ENCODE measurements around the gene CHPF.
A peak's percentile ranks its signal among the peaks of the same experiment; 100 is the strongest.

Gene CHPF

DNA sequence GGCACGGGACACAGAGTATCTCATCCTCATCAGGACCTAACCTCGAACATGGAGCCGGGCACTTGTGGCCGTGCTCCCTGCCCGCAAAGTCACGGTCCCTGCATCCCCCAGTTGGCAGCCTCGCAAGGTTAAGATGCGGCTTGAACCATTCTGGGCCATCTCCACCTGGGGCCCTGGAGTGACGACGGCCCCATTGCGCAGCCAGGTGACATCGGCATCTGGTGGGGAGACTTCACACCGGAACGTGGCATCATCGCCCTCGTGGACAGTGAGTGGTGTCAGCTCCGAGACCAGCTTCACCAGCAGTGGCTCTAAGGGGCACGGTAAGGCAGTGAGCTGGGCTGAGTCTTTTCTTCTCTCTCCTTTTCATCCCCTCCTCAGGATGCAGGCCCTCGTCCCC lies 12.8 kb upstream of the CHPF start:
- Histone ChIP-seq H3K27ac (no peak overlapping the region), H3K27me3 (no peaks in the 10 kb centered on the region), H3K4me3 (no peak overlapping the region), H3K36me3 (peaks cover 0 to 47% (median 8%) of the 10 kb centered on the region in 3 donors), H3K9me3 (no peaks in the 10 kb centered on the region), H3K4me1 (peaks cover 0 to 22% (median 17%) of the 10 kb centered on the region in 4 donors)
- TF ChIP-seq, protein P1, sequence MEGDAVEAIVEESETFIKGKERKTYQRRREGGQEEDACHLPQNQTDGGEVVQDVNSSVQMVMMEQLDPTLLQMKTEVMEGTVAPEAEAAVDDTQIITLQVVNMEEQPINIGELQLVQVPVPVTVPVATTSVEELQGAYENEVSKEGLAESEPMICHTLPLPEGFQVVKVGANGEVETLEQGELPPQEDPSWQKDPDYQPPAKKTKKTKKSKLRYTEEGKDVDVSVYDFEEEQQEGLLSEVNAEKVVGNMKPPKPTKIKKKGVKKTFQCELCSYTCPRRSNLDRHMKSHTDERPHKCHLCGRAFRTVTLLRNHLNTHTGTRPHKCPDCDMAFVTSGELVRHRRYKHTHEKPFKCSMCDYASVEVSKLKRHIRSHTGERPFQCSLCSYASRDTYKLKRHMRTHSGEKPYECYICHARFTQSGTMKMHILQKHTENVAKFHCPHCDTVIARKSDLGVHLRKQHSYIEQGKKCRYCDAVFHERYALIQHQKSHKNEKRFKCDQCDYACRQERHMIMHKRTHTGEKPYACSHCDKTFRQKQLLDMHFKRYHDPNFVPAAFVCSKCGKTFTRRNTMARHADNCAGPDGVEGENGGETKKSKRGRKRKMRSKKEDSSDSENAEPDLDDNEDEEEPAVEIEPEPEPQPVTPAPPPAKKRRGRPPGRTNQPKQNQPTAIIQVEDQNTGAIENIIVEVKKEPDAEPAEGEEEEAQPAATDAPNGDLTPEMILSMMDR (IDR thresholded peaks at IDR 0.05) = no peak
- DNase-seq = no peak
- intact Hi-C loops (cut with DNase I; ENCODE audit: low total_unique reads) = no loop called here

DNA sequence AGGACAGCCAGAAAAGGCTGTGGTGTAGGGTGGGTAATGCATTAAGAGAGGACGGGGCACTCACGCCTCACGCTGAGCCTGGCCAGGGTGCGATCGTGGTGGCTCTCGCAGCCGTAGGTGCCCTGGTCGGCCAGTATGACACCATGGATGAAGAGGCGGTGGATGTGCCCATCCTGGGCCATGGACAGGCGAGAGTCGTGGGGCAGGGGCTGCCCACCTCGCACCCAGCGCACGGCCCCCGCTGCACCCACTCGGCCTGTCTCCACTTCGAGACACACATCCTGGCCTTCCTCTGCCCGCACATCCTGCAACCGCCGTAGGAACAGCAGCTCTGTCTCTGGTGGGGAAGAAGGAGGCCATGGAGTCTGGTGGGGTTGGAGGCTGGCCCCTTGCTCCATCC lies 12.3 kb upstream of the CHPF start:
- H3K27me3 ChIP-seq = no peaks in the 10 kb centered on the region
- no peak for DNase-seq
- peaks cover 0 to 26% (median 19%) of the 10 kb centered on the region in 4 donors for H3K4me1 ChIP-seq
- H3K27ac ChIP-seq = no peak overlapping the region
- H3K4me3 ChIP-seq = no peak overlapping the region
- peaks cover 0 to 42% (median 8%) of the 10 kb centered on the region in 3 donors for H3K36me3 ChIP-seq
- TF ChIP-seq, protein P1 (IDR thresholded peaks at IDR 0.05) = no peak
- H3K9me3 ChIP-seq = no peaks in the 10 kb centered on the region
- intact Hi-C loops (cut with DNase I; ENCODE audit: low total_unique reads) = no loop called here

DNA sequence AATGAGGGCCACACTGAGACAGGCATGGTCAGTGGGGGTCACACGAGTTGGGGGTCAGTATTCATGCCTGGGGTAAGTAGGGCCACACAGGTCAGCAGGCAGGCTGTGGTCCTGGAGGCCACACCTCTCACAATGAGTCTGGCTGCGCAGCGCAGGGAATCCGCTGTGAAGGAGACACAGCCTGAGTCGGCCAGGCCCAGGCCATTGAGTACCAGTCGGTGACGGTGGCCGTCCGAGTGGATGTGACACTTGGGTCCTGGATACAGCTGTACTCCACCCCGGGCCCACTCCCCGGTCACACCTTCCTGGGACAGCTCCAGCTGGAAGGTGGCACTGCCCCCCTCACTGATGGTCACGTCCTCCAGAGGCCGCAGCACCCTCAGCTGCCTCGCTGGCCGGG lies 10.7 kb upstream of the CHPF start:
- no peak overlapping the region for H3K27ac ChIP-seq
- no peak for DNase-seq
- peaks cover 0 to 26% (median 19%) of the 10 kb centered on the region in 4 donors for H3K4me1 ChIP-seq
- no peaks in the 10 kb centered on the region for H3K9me3 ChIP-seq
- TF ChIP-seq, protein P1 (IDR thresholded peaks at IDR 0.05) = no peak
- intact Hi-C loops (cut with DNase I; ENCODE audit: low total_unique reads) = loop anchor here (5.0 kb wide), 1 partner anchor 43 kb away; the partner anchor contains the start of gene STK11IP
- no peak overlapping the region for H3K4me3 ChIP-seq
- H3K36me3 ChIP-seq = peaks cover 0 to 40% (median 8%) of the 10 kb centered on the region in 3 donors
- no peaks in the 10 kb centered on the region for H3K27me3 ChIP-seq

DNA sequence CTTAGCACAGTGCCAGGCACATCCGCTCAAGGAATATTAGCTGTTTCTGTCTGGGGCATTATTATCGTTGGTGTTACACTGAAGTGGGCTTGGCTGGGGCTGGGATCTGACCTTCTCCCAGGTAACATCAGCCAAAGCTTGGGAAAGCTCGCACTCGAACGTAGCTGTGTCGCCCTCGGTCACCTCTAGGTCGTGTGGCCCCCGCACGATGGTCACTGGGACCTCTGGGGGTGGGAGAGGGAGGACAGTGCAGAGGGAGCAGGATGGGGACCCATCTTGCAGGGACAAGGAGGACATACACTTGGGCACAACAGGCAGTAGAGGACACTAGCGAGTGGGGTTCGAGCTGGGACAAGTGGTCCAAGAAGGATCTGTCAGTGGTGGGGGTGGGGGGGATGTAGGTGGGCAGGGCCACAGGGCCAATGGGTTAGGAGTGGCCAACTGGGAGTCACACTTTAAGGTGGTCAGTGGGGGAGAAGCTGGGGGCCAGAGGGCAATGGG lies 9.9 kb upstream of the CHPF start:
- Histone ChIP-seq H3K27me3 (no peaks in the 10 kb centered on the region), H3K4me3 (no peak overlapping the region), H3K36me3 (peaks cover 0 to 32% (median 8%) of the 10 kb centered on the region in 3 donors), H3K9me3 (no peaks in the 10 kb centered on the region), H3K27ac (no peak overlapping the region), H3K4me1 (peaks cover 0 to 26% (median 19%) of the 10 kb centered on the region in 4 donors)
- intact Hi-C loops (cut with DNase I; ENCODE audit: low total_unique reads) = loop anchor here (5.0 kb wide), 1 partner anchor 44 kb away; the partner anchor contains the start of gene STK11IP
- TF ChIP-seq, protein P1 (IDR thresholded peaks at IDR 0.05) = no peak
- DNase-seq = no peak

DNA sequence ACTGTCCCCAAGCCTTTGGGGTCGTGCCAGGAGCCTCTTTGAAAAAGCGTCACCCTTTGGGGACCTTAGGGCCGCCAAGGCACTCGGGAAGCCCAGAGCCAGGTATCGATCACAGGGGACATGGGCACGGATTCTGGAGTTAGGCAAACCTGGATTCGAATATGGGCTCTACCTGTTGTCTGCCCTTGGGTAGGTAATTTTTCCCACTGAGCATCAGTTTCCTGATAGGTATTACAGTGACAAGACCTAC lies 9.5 kb upstream of the CHPF start:
- Histone ChIP-seq H3K4me1 (peaks cover 0 to 26% (median 19%) of the 10 kb centered on the region in 4 donors), H3K36me3 (peaks cover 0 to 28% (median 8%) of the 10 kb centered on the region in 3 donors), H3K27me3 (no peaks in the 10 kb centered on the region), H3K9me3 (no peaks in the 10 kb centered on the region), H3K4me3 (peak overlapping the region; percentile 52 to 65), H3K27ac (peak overlapping the region; percentile 46 to 48)
- intact Hi-C loops (cut with DNase I; ENCODE audit: low total_unique reads) = loop anchor here (5.0 kb wide), 1 partner anchor 44 kb away; the partner anchor contains the start of gene STK11IP
- no peak for DNase-seq
- TF ChIP-seq, protein P1 (IDR thresholded peaks at IDR 0.05) = no peak

Data from tibial artery (tissue), 4 donors.